ENCODE data around the gene PPP4R4. TPM values are rescaled to one million over a fixed set of nuclear protein-coding genes. Genes with fewer than 3 reads are reported as not detected.
"Not testable (repeated sequence)": the region's sequence is repeated elsewhere in the genome, so short reads cannot be mapped to it uniquely, and the experiment has no call there.

Gene PPP4R4
- total and polyA plus RNA-seq, 9 donors = 3.0 to 41.0 (median 14.2) TPM

DNA sequence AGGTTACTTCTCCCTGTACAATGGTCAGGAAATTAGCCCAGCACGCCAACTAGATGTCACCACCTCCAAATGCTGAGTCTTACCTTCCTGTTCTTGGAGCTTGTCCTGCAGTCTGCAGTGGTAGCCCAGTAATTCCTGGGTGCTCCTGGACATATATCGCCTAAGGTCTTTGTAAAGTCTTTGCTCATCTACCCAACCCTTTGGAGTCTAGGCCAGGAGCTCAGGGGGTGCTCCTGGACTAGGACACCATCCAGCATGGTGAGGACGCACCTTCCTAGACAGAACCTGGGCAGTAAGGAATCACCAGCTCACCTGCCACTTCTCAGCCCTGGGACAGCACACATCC lies 118.4 kb downstream of the PPP4R4 start:
- Histone ChIP-seq H3K4me3 (no peak overlapping the region), H3K36me3 (no peaks in the 10 kb centered on the region), H3K4me1 (ENCODE audit: insufficient read depth) (no peaks in the 10 kb centered on the region), H3K9me3 (no peaks in the 10 kb centered on the region), H3K27me3 (no peaks in the 10 kb centered on the region), H3K27ac (no peak overlapping the region)
- DNase-seq = no peak
- 90 to 93% (median 91%) methylated on average over 3 of the region's 3 CpGs for WGBS, 3 donors
- TF ChIP-seq, protein P1, sequence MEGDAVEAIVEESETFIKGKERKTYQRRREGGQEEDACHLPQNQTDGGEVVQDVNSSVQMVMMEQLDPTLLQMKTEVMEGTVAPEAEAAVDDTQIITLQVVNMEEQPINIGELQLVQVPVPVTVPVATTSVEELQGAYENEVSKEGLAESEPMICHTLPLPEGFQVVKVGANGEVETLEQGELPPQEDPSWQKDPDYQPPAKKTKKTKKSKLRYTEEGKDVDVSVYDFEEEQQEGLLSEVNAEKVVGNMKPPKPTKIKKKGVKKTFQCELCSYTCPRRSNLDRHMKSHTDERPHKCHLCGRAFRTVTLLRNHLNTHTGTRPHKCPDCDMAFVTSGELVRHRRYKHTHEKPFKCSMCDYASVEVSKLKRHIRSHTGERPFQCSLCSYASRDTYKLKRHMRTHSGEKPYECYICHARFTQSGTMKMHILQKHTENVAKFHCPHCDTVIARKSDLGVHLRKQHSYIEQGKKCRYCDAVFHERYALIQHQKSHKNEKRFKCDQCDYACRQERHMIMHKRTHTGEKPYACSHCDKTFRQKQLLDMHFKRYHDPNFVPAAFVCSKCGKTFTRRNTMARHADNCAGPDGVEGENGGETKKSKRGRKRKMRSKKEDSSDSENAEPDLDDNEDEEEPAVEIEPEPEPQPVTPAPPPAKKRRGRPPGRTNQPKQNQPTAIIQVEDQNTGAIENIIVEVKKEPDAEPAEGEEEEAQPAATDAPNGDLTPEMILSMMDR (IDR thresholded peaks at IDR 0.05) = no peak
- TF ChIP-seq POLR2A (IDR thresholded peaks at IDR 0.05) = no peak
- TF ChIP-seq EP300 (IDR thresholded peaks at IDR 0.05) = no peak
- intact Hi-C loops (cut with DNase I) = no loop called here

- H3K27ac ChIP-seq = no peak within 1 kb of the TSS
- DNase-seq = no peak
- no peak within 1 kb of the TSS for H3K4me3 ChIP-seq
- H3K27me3 ChIP-seq = no peaks in the 10 kb centered on the region
- no peaks in the 10 kb centered on the region for H3K4me1 ChIP-seq (ENCODE audit: insufficient read depth)
- no peaks in the 10 kb centered on the region for H3K9me3 ChIP-seq
- intact Hi-C loops (cut with DNase I) = no loop called here
- TF ChIP-seq EP300 (IDR thresholded peaks at IDR 0.05) (no peak), POLR2A (IDR thresholded peaks at IDR 0.05) (no peak)
- TF ChIP-seq, protein P1 (IDR thresholded peaks at IDR 0.05) = no peak
- no peaks in the 10 kb centered on the region for H3K36me3 ChIP-seq
- 67 to 75% (median 68%) methylated on average over 10 of the region's 10 CpGs for whole genome bisulfite sequencing, 3 donors
Measured at GRCh38 chr14:94292872-94293577, 118.9 kb downstream of the PPP4R4 start, which contains the start of gene SERPINA10. Gene SERPINA10, minus strand, starts transcription at chr14:94293268. Its CDS starts 2,675 bp downstream, at chr14:94290593.

DNA sequence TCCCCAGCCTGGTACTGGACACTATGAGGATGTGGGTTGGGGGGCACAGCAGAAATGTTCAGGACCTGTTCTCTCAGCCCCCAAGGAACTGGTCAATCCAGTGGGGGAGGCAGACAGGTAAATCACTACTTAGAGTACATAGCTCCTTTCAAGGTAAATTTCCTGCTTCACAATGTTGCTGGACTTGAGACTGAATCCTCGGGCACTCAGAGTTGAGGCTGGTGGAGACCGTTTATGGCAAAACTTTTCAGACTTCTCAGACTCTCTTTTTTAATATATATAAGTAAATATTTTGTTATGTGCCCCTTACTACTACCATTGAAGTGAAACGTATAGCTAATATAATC lies 119.4 kb downstream of the PPP4R4 start:
- Histone ChIP-seq H3K27ac (no peak overlapping the region), H3K4me1 (ENCODE audit: insufficient read depth) (no peaks in the 10 kb centered on the region), H3K9me3 (no peaks in the 10 kb centered on the region), H3K27me3 (no peaks in the 10 kb centered on the region), H3K36me3 (no peaks in the 10 kb centered on the region), H3K4me3 (no peak overlapping the region)
- 64 to 83% (median 78%) methylated on average over 3 of the region's 3 CpGs for WGBS, 3 donors
- TF ChIP-seq POLR2A (IDR thresholded peaks at IDR 0.05) = no peak
- no peak for TF ChIP-seq EP300 (IDR thresholded peaks at IDR 0.05)
- TF ChIP-seq, protein P1 (IDR thresholded peaks at IDR 0.05) = no peak
- DNase-seq = no peak
- intact Hi-C loops (cut with DNase I) = no loop called here

DNA sequence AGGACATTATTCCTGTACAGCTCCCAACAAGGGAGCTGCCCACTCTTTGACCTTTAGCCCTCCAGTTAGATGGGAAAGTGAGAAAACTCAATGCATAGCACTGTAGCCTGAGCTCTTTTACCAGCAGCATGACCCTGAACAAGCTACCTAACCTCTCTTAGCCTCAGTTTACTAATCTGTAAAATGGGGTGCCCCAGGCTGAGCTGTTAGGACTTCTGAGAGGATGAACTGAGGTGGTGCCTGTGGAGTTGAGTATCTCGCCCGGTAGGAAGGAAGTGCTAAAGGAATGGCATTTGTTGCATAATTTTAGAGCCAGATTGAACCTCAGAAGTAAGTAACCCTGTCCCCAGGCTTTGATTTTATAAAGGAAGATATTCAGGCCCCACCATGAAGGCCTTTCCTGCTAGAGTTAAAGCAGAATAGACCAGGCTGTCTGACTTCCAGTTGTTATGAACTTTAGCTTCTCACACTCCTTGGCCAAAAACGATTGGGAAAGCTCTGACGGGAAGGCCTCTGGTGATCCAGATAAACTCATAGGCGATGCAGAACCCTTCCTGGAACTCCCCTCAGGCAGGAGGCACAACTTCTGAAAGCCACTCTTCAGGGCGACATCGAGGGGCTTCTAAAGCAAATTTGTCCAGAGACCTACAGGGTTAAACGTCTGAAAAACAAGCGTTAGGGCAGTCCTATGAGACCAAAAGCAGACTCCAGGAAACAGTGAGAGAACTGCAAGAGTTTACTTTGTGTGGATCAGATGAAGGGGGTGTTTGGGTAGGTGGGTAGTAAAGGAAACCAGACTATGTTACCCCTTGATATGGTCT lies 121.4 kb downstream of the PPP4R4 start:
- Histone ChIP-seq H3K27ac (no peak overlapping the region), H3K4me1 (ENCODE audit: insufficient read depth) (no peaks in the 10 kb centered on the region), H3K36me3 (no peaks in the 10 kb centered on the region), H3K4me3 (no peak overlapping the region), H3K9me3 (no peaks in the 10 kb centered on the region), H3K27me3 (no peaks in the 10 kb centered on the region)
- intact Hi-C loops (cut with DNase I) = no loop called here
- TF ChIP-seq EP300 (IDR thresholded peaks at IDR 0.05) (no peak), POLR2A (IDR thresholded peaks at IDR 0.05) (no peak)
- TF ChIP-seq, protein P1 (IDR thresholded peaks at IDR 0.05) = no peak
- no peak for DNase-seq
- 71 to 73% (median 72%) methylated on average over 9 of the region's 9 CpGs for WGBS, 3 donors

DNA sequence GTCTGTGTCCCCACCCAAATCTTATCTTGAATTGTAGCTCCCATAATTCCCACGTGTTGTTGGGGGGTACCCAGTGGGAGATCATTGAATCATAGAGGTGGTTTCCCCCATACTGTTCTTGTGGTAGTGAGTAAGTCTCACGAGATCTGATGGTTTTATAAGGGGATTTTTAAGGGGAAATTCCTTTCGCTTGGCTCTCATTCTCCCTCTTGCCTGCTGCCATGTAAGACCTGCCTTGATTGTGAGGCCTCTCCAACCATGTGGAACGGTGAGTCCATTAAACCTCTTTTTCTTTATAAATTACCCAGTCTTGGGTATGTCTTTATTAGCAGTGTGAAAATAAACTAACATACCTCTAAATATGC lies 122.0 kb downstream of the PPP4R4 start:
- H3K27me3 ChIP-seq; H3K9me3 ChIP-seq; H3K36me3 ChIP-seq; H3K4me1 ChIP-seq (ENCODE audit: insufficient read depth); intact Hi-C loops (cut with DNase I); H3K27ac ChIP-seq; DNase-seq; H3K4me3 ChIP-seq: not testable (repeated sequence)
- 63 to 75% (median 72%) methylated on average over 4 of the region's 4 CpGs for WGBS, 3 donors
